GM23338 (cell line): ENCODE data around the gene SUCLG2. TPM values are rescaled to one million over a fixed set of nuclear protein-coding genes. Genes with fewer than 3 reads are reported as not detected.

ENCODE experiments used
- ATAC-seq: fragments of 200-7000 bp; cut with Tn5 transposase; 3 replicates; pipeline ENCODE4 v1.9.1; 2020
- DNase-seq: peaks from one replicate; pipeline ENCODE4 v3.0.0-alpha.2; 2015; ENCODE audit warnings: low spot score
- H2AFZ ChIP-seq: fragments of 200-600 bp; sonication (generic); 2 replicates; pipeline ENCODE4 v1.8.0; 2016; ENCODE audit warnings: antibody characterized with exemption, mild to moderate bottlenecking, moderate library complexity
- H3F3A ChIP-seq: fragments of 200-600 bp; sonication (generic); replicated peaks from 2 replicates; pipeline ENCODE4 v1.8.0; 2017; ENCODE audit warnings: antibody characterized with exemption, mixed run types, low read depth
- H3K27ac ChIP-seq: fragments of 200-600 bp; sonication (generic); 2 replicates; pipeline ENCODE4 v1.6.1; 2016; ENCODE audit warnings: low read depth
- H3K27me3 ChIP-seq: fragments of 200-600 bp; sonication (generic); 2 replicates; pipeline ENCODE4 v1.8.0; 2016; ENCODE audit warnings: mild to moderate bottlenecking, mixed run types, moderate library complexity; ENCODE audit not compliant: insufficient read depth
- H3K36me3 ChIP-seq: fragments of 200-600 bp; sonication (generic); 2 replicates; pipeline ENCODE4 v1.8.0; 2016; ENCODE audit warnings: mild to moderate bottlenecking; ENCODE audit not compliant: insufficient read depth
- H3K4me1 ChIP-seq: fragments of 200-600 bp; sonication (generic); 2 replicates; pipeline ENCODE4 v1.8.0; 2016; ENCODE audit warnings: mild to moderate bottlenecking, moderate library complexity; ENCODE audit not compliant: insufficient read depth
- H3K4me2 ChIP-seq: fragments of 200-600 bp; sonication (generic); 2 replicates; pipeline ENCODE4 v1.7.1; 2017; ENCODE audit warnings: mixed run types
- H3K4me3 ChIP-seq: fragments of 200-600 bp; sonication (generic); 2 replicates; pipeline ENCODE4 v1.6.1; 2016; ENCODE audit warnings: mixed run types
- H3K79me2 ChIP-seq: fragments of 200-600 bp; sonication (generic); replicated peaks from 2 replicates; pipeline ENCODE4 v1.8.0; 2017; ENCODE audit warnings: mild to moderate bottlenecking; ENCODE audit not compliant: insufficient read depth
- H3K9me2 ChIP-seq: fragments of 200-600 bp; sonication (generic); 2 replicates; pipeline ENCODE4 v1.8.0; 2017; ENCODE audit not compliant: insufficient read depth
- H4K20me1 ChIP-seq: fragments of 200-600 bp; sonication (generic); replicated peaks from 2 replicates; pipeline ENCODE4 v1.8.0; 2017; ENCODE audit warnings: mild to moderate bottlenecking; ENCODE audit not compliant: insufficient read depth
- H3K27ac Mint-ChIP-seq: 2 replicates; pipeline ENCODE4 v1.8.0; 2020; ENCODE audit warnings: inconsistent platforms, mild to moderate bottlenecking, moderate library complexity, mixed read lengths
- H3K27me3 Mint-ChIP-seq: 3 replicates; pipeline ENCODE4 v1.8.0; 2022; ENCODE audit warnings: low read depth, mild to moderate bottlenecking, moderate library complexity, mixed read lengths, inconsistent platforms; ENCODE audit not compliant: insufficient read depth, poor library complexity
- H3K36me3 Mint-ChIP-seq: 3 replicates; pipeline ENCODE4 v1.8.0; 2021; ENCODE audit warnings: low read depth, mild to moderate bottlenecking, inconsistent platforms, moderate library complexity, mixed read lengths
- H3K4me1 Mint-ChIP-seq: 3 replicates; pipeline ENCODE4 v1.8.0; 2020; ENCODE audit warnings: mild to moderate bottlenecking, inconsistent platforms, mixed read lengths
- H3K4me3 Mint-ChIP-seq: 3 replicates; pipeline ENCODE4 v1.8.0; 2021; ENCODE audit warnings: moderate library complexity, mild to moderate bottlenecking, inconsistent platforms, mixed read lengths
- H3K9me3 Mint-ChIP-seq: 3 replicates; pipeline ENCODE4 v1.8.0; 2020; ENCODE audit warnings: moderate library complexity, mild to moderate bottlenecking, inconsistent platforms, mixed read lengths
- CREB1 ChIP-seq: fragments of 250-450 bp; sonication (Bioruptor Pico); IDR thresholded peaks from 2 replicates; pipeline ENCODE4 v1.5.0; 2020; ENCODE audit warnings: low read depth, mild to moderate bottlenecking, moderate library complexity
- EZH2phosphoT487 ChIP-seq: fragments of 200-600 bp; sonication (generic); IDR thresholded peaks from one replicate; pipeline ENCODE4 v1.8.1; 2018; ENCODE audit warnings: antibody characterized with exemption; ENCODE audit not compliant: unreplicated experiment
- NANOG ChIP-seq: IDR thresholded peaks from 2 replicates; pipeline ENCODE4 v1.6.1; 2016; ENCODE audit warnings: antibody characterized with exemption, borderline replicate concordance
- STAT1 ChIP-seq: IDR thresholded peaks from one replicate; pipeline ENCODE4 v1.6.1; 2016; ENCODE audit warnings: antibody characterized with exemption; ENCODE audit not compliant: unreplicated experiment
- polyA plus RNA-seq: library from polyadenylated mRNA; unstranded; fragments of >200 nt; fragmentation: Nextera tagmentation; extraction: Ambion mirVana; gene quantifications from 2 replicates; pipeline ENCODE4 v1.2.1, GENCODE V29; 2016
- total RNA-seq: library from RNA; depleted of rRNA; stranded (reverse); fragments of >200 nt; shearing (Covaris generic); gene quantifications from 2 replicates; pipeline ENCODE4 v1.2.3, GENCODE V29; 2014
- TF ChIP-seq, protein P1 (sequence below), 2 experiments: fragments of 200-600 bp in 1 of 2; sonication (generic) in 1 of 2; conservative IDR thresholded peaks; 2 replicates each; pipeline versions ENCODE4 v1.5.1 to v1.6.1; 2016 to 2017; ENCODE audit warnings: antibody characterized with exemption in 2 of 2, low read depth in 2 of 2, mild to moderate bottlenecking in 2 of 2, moderate library complexity in 1 of 2
- TF ChIP-seq, protein P2 (sequence below): fragments of 250-450 bp; sonication (Bioruptor Pico); IDR thresholded peaks from 2 replicates; pipeline ENCODE4 v1.5.0; 2020; ENCODE audit warnings: mild to moderate bottlenecking, moderate library complexity

The SUCLG2 gene
- total and polyA plus RNA-seq, 2 experiments from 2014 or later, result 29.3 to 39.0 TPM

DNA sequence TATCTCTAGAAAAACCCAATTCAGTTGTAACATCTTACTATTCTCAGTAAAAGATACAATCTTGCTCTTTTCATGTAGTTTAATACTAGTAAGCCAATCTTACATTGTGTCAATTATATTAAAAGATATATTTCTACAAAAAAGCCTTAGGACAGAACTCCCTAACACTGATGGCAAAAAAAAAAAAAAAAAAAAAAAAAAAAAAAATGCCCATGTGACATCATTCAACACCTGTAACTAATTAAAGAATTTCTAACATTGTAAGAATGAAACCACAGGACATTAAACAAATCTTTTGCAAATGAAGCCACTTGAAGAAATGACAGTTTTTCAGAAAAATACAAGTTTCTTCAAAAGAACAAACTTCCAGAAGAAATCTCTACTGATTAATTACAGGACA lies 119.8 kb downstream of the SUCLG2 start:
- H3K27ac Mint-ChIP-seq, result no peak overlapping the region
- TF ChIP-seq CREB1 (CRISPR knock-in tag), result no peak
- no peak for TF ChIP-seq STAT1
- no peak for TF ChIP-seq NANOG
- H3K27me3 Mint-ChIP-seq, result peaks cover 1% of the 10 kb centered on the region
- no peaks in the 10 kb centered on the region for H3K79me2 ChIP-seq
- H3K4me1 Mint-ChIP-seq, result peaks cover 13% of the 10 kb centered on the region
- peaks cover 6% of the 10 kb centered on the region; the same call in 2 of the 3 replicates for H3K9me3 Mint-ChIP-seq
- no peak overlapping the region for H3K4me3 Mint-ChIP-seq
- H3K9me2 ChIP-seq, result peaks cover 6% of the 10 kb centered on the region; the same call in 1 of the 2 replicates
- H3K36me3 Mint-ChIP-seq, result peaks cover 9% of the 10 kb centered on the region; the same call in 2 of the 3 replicates
- H3K4me2 ChIP-seq, result no peak overlapping the region
- ATAC-seq, result no peak
- no peaks in the 10 kb centered on the region for H3K4me1 ChIP-seq
- no peak for DNase-seq
- H4K20me1 ChIP-seq, result no peaks in the 10 kb centered on the region; the same call in 1 of the 2 replicates
- no peaks in the 10 kb centered on the region for H3F3A ChIP-seq
- no peaks in the 10 kb centered on the region for H3K36me3 ChIP-seq
- H3K27ac ChIP-seq, result no peak overlapping the region
- H3K27me3 ChIP-seq, result no peaks in the 10 kb centered on the region
- no peak overlapping the region for H2AFZ ChIP-seq
- no peak overlapping the region for H3K4me3 ChIP-seq

DNA sequence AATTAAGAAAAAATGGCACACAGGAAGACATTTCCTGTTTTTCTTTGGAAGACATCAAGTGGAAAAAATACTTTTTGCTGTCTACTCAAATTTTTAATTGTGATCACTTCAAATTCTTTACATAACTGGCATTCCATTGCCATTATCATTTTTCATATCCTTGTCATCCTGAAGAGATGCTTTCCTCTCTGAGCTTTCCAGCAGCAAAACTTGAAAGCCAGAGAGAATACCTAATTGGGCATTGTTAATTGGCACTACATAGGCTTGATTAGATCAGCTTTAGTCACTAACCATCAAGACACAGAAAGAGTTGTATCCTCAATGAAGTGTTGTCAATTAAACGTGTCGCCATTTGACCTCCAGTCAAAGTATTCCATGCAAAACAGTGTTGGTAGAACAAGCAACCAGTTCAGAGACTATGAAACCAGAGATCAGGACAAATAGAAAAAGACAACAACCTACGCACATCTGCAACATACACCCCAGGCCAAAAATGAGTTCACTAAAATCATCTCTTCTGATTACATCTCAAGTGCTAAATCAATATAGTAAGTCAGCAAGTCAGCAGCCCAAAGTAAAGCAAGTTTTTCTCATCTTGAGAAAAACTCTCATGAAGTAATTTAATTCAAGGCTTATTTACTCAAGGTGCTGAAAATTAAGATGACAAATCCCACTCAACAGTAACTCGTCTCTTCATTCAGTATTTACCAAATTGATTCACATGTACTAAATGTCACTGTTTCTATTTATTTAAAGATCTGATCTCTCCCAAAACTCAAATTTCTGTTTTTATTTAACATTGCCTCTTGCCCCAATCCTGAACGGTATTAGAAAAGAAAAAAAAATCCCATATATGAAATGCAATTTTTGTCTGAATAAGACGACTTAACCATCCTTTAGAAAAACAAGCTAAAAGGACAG lies 123.0 kb downstream of the SUCLG2 start:
- no peak for ATAC-seq
- H3K4me2 ChIP-seq, result no peak overlapping the region
- H3K4me1 Mint-ChIP-seq, result peaks cover 16% of the 10 kb centered on the region
- no peaks in the 10 kb centered on the region for H3K36me3 ChIP-seq
- no peaks in the 10 kb centered on the region for H3K4me1 ChIP-seq
- DNase-seq, result no peak
- H2AFZ ChIP-seq, result no peak overlapping the region
- no peaks in the 10 kb centered on the region for H3K9me3 Mint-ChIP-seq
- no peaks in the 10 kb centered on the region for H3K27me3 ChIP-seq
- no peak overlapping the region for H3K27ac ChIP-seq
- peaks cover 1% of the 10 kb centered on the region for H3K27me3 Mint-ChIP-seq
- H3K4me3 Mint-ChIP-seq, result no peak overlapping the region
- peaks cover 2% of the 10 kb centered on the region; the same call in 2 of the 3 replicates for H3K36me3 Mint-ChIP-seq
- H3K79me2 ChIP-seq, result no peaks in the 10 kb centered on the region
- H3K27ac Mint-ChIP-seq, result no peak overlapping the region
- H3K4me3 ChIP-seq, result no peak overlapping the region
- no peaks in the 10 kb centered on the region for H4K20me1 ChIP-seq
- TF ChIP-seq EZH2phosphoT487 (no peak), NANOG (no peak)
- TF ChIP-seq, protein P1, sequence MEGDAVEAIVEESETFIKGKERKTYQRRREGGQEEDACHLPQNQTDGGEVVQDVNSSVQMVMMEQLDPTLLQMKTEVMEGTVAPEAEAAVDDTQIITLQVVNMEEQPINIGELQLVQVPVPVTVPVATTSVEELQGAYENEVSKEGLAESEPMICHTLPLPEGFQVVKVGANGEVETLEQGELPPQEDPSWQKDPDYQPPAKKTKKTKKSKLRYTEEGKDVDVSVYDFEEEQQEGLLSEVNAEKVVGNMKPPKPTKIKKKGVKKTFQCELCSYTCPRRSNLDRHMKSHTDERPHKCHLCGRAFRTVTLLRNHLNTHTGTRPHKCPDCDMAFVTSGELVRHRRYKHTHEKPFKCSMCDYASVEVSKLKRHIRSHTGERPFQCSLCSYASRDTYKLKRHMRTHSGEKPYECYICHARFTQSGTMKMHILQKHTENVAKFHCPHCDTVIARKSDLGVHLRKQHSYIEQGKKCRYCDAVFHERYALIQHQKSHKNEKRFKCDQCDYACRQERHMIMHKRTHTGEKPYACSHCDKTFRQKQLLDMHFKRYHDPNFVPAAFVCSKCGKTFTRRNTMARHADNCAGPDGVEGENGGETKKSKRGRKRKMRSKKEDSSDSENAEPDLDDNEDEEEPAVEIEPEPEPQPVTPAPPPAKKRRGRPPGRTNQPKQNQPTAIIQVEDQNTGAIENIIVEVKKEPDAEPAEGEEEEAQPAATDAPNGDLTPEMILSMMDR (conservative IDR thresholded peaks at IDR 0.05; ENCODE audit: low read depth in 2 of 2), result no peak
- TF ChIP-seq, protein P2, sequence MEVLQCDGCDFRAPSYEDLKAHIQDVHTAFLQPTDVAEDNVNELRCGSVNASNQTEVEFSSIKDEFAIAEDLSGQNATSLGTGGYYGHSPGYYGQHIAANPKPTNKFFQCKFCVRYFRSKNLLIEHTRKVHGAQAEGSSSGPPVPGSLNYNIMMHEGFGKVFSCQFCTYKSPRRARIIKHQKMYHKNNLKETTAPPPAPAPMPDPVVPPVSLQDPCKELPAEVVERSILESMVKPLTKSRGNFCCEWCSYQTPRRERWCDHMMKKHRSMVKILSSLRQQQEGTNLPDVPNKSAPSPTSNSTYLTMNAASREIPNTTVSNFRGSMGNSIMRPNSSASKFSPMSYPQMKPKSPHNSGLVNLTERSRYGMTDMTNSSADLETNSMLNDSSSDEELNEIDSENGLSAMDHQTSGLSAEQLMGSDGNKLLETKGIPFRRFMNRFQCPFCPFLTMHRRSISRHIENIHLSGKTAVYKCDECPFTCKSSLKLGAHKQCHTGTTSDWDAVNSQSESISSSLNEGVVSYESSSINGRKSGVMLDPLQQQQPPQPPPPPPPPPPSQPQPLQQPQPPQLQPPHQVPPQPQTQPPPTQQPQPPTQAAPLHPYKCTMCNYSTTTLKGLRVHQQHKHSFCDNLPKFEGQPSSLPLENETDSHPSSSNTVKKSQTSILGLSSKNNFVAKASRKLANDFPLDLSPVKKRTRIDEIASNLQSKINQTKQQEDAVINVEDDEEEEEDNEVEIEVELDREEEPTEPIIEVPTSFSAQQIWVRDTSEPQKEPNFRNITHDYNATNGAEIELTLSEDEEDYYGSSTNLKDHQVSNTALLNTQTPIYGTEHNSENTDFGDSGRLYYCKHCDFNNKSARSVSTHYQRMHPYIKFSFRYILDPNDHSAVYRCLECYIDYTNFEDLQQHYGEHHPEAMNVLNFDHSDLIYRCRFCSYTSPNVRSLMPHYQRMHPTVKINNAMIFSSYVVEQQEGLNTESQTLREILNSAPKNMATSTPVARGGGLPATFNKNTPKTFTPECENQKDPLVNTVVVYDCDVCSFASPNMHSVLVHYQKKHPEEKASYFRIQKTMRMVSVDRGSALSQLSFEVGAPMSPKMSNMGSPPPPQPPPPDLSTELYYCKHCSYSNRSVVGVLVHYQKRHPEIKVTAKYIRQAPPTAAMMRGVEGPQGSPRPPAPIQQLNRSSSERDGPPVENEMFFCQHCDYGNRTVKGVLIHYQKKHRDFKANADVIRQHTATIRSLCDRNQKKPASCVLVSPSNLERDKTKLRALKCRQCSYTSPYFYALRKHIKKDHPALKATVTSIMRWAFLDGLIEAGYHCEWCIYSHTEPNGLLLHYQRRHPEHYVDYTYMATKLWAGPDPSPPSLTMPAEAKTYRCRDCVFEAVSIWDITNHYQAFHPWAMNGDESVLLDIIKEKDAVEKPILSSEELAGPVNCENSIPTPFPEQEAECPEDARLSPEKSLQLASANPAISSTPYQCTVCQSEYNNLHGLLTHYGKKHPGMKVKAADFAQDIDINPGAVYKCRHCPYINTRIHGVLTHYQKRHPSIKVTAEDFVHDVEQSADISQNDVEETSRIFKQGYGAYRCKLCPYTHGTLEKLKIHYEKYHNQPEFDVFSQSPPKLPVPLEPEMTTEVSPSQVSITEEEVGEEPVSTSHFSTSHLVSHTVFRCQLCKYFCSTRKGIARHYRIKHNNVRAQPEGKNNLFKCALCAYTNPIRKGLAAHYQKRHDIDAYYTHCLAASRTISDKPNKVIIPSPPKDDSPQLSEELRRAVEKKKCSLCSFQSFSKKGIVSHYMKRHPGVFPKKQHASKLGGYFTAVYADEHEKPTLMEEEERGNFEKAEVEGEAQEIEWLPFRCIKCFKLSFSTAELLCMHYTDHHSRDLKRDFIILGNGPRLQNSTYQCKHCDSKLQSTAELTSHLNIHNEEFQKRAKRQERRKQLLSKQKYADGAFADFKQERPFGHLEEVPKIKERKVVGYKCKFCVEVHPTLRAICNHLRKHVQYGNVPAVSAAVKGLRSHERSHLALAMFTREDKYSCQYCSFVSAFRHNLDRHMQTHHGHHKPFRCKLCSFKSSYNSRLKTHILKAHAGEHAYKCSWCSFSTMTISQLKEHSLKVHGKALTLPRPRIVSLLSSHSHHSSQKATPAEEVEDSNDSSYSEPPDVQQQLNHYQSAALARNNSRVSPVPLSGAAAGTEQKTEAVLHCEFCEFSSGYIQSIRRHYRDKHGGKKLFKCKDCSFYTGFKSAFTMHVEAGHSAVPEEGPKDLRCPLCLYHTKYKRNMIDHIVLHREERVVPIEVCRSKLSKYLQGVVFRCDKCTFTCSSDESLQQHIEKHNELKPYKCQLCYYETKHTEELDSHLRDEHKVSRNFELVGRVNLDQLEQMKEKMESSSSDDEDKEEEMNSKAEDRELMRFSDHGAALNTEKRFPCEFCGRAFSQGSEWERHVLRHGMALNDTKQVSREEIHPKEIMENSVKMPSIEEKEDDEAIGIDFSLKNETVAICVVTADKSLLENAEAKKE (CRISPR knock-in tag), result no peak
- H3K9me2 ChIP-seq, result no peaks in the 10 kb centered on the region
- H3F3A ChIP-seq, result no peaks in the 10 kb centered on the region
